Ectodermal cell (in vitro differentiated cells): ENCODE data around the gene WNT1.

Experiments used
- H3K27ac ChIP-seq: 2 replicates; pipeline ENCODE4 v1.7.0; 2013; ENCODE audit warnings: mild to moderate bottlenecking, low read depth, low read length; ENCODE audit not compliant: insufficient read depth, poor library complexity, severe bottlenecking
- H3K27me3 ChIP-seq: 2 replicates; pipeline ENCODE4 v1.7.0; 2013; ENCODE audit warnings: mild to moderate bottlenecking, low read length; ENCODE audit not compliant: insufficient read depth, control insufficient read depth, poor library complexity, severe bottlenecking
- H3K36me3 ChIP-seq: one replicate; pipeline ENCODE4 v1.7.0; 2013; ENCODE audit warnings: low read length; ENCODE audit not compliant: control insufficient read depth, insufficient read depth
- H3K4me1 ChIP-seq: one replicate; pipeline ENCODE4 v1.7.0; 2013; ENCODE audit warnings: low read length; ENCODE audit not compliant: control insufficient read depth, insufficient read depth
- H3K4me3 ChIP-seq: 2 replicates; pipeline ENCODE4 v1.7.0; 2013; ENCODE audit warnings: low read depth, low read length, control low read depth; ENCODE audit not compliant: insufficient read depth
- H3K9me3 ChIP-seq: 2 replicates; pipeline ENCODE4 v1.7.0; 2013; ENCODE audit warnings: mild to moderate bottlenecking, low read length, moderate library complexity; ENCODE audit not compliant: control insufficient read depth
- WGBS, 2 experiments: methylation state at CpG; one replicate each; pipeline ENCODE4 v1.1.7; 2013; ENCODE audit warnings: missing lambda C conversion rate in 2 of 2; 5-methylcytosine and 5-hydroxymethylcytosine counted together

The WNT1 gene

DNA sequence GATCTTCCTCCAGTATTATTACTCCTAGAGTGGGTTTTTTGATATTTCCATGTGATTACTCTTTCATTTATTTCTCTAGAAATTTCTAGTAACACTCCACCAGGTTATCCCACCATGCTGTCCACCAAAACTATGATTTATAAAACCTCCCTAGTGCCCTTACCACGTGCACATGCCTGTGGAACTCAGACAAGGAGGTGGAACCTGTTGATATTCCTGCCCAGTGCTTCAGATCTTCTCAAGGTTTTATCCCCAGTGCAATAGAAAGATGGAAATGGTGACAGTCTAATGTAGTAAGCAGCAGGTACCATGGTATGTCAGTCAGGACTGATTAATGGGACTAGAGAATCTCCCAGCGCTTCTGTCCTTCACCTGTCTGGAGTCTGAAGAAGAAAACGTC lies 17.3 kb upstream of the WNT1 start:
- WGBS, 2 experiments, result 83 to 90% methylated on average over 3 of the region's 3 CpGs
- no peak overlapping the region for H3K27ac ChIP-seq
- no peaks in the 10 kb centered on the region for H3K27me3 ChIP-seq
- no peaks in the 10 kb centered on the region for H3K9me3 ChIP-seq
- H3K36me3 ChIP-seq, result no peaks in the 10 kb centered on the region
- H3K4me1 ChIP-seq, result no peaks in the 10 kb centered on the region
- no peak overlapping the region for H3K4me3 ChIP-seq

GRCh38 chr12:48961331-48961730 lies 16.8 kb upstream of the WNT1 start:
- 51 to 55% methylated on average over 4 of the region's 4 CpGs for WGBS, 2 experiments
- H3K36me3 ChIP-seq, result no peaks in the 10 kb centered on the region

DNA sequence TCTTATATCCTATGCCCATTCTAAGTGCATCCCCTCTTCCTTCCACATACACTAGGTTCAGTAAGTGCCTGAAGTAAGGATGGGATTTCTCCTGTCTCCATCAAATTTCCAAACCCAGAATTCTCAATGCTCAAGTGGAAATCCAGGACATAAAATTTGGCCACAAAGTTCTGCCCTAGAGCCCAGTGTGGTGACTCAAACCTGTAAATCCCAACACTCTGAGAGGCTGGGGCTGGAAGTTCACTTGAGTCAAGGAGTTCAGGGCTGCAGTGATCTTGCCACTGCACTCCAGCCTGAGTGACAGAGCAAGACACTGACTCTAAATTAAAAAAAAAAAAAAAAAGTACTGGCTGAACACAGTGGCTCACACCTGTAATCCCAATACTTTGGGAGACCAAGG lies 16.3 kb upstream of the WNT1 start:
- Histone ChIP-seq H3K9me3 (no peaks in the 10 kb centered on the region), H3K27me3 (no peaks in the 10 kb centered on the region), H3K4me3 (no peak overlapping the region), H3K4me1 (no peaks in the 10 kb centered on the region), H3K36me3 (no peaks in the 10 kb centered on the region), H3K27ac (no peak overlapping the region)

More at GRCh38 chr12:48961331-48961730, 16.8 kb upstream of the WNT1 start:
- Histone ChIP-seq H3K27ac (no peak overlapping the region), H3K4me1 (no peaks in the 10 kb centered on the region), H3K9me3 (no peaks in the 10 kb centered on the region), H3K4me3 (no peak overlapping the region), H3K27me3 (no peaks in the 10 kb centered on the region)

GRCh38 chr12:48965298-48965838 lies 12.8 kb upstream of the WNT1 start:
- H3K4me3 ChIP-seq, result no peak overlapping the region
- H3K27ac ChIP-seq, result no peak overlapping the region
- H3K9me3 ChIP-seq, result no peaks in the 10 kb centered on the region
- no peaks in the 10 kb centered on the region for H3K36me3 ChIP-seq
- H3K4me1 ChIP-seq, result peaks cover 18% of the 10 kb centered on the region
- peaks cover 21% of the 10 kb centered on the region for H3K27me3 ChIP-seq

- Histone ChIP-seq H3K27me3 (peaks cover 30% of the 10 kb centered on the region), H3K27ac (no peak overlapping the region), H3K4me3 (no peak overlapping the region), H3K9me3 (no peaks in the 10 kb centered on the region), H3K4me1 (peaks cover 25% of the 10 kb centered on the region), H3K36me3 (no peaks in the 10 kb centered on the region)
- 86 to 87% methylated on average over 20 of the region's 20 CpGs for WGBS, 2 experiments
Observed at GRCh38 chr12:48966177-48966895, 11.8 kb upstream of the WNT1 start.

DNA sequence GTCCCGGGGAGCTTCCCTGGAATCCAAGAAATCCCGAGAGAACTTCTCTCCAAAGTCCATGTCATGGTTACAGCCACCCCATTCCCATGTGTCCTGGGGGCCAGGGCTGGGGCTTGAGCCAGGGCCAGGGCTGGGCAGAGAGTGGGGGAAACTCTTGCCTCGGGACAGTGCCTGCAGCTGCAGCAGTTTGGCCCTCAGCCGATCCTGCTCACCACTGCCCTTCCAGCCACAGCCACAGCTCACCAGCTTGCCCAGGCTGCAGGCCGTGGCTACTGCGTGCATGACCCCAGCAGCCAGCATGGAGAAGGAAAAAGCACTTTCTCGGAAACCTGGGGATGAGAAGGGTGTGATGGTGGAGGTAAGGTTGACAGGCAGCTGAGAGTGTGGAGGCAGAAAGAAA lies 10.1 kb upstream of the WNT1 start:
- H3K36me3 ChIP-seq, result no peaks in the 10 kb centered on the region
- H3K27me3 ChIP-seq, result peaks cover 47% of the 10 kb centered on the region
- H3K4me3 ChIP-seq, result no peak overlapping the region
- H3K27ac ChIP-seq, result no peak overlapping the region
- peaks cover 26% of the 10 kb centered on the region for H3K4me1 ChIP-seq
- no peaks in the 10 kb centered on the region for H3K9me3 ChIP-seq
- WGBS, 2 experiments, result 49 to 52% methylated on average over 7 of the region's 7 CpGs

GRCh38 chr12:48968467-48968866 lies 9.7 kb upstream of the WNT1 start:
- H3K36me3 ChIP-seq, result no peaks in the 10 kb centered on the region

GRCh38 chr12:48969160-48969771 lies 8.9 kb upstream of the WNT1 start:
- H3K4me3 ChIP-seq, result peak overlapping the region; percentile 48
- H3K9me3 ChIP-seq, result no peaks in the 10 kb centered on the region
- H3K27ac ChIP-seq, result no peak overlapping the region
- H3K36me3 ChIP-seq, result no peaks in the 10 kb centered on the region
- peaks cover 27% of the 10 kb centered on the region for H3K4me1 ChIP-seq
- peaks cover 60% of the 10 kb centered on the region for H3K27me3 ChIP-seq
- WGBS, 2 experiments, result 21 to 25% methylated on average over 8 of the region's 8 CpGs

More at GRCh38 chr12:48968467-48968866, 9.7 kb upstream of the WNT1 start:
- no peak overlapping the region for H3K27ac ChIP-seq
- H3K27me3 ChIP-seq, result peaks cover 52% of the 10 kb centered on the region
- H3K4me1 ChIP-seq, result peaks cover 26% of the 10 kb centered on the region
- no peak overlapping the region for H3K4me3 ChIP-seq
- no peaks in the 10 kb centered on the region for H3K9me3 ChIP-seq
- 17 to 18% methylated on average over 3 of the region's 3 CpGs for WGBS, 2 experiments

DNA sequence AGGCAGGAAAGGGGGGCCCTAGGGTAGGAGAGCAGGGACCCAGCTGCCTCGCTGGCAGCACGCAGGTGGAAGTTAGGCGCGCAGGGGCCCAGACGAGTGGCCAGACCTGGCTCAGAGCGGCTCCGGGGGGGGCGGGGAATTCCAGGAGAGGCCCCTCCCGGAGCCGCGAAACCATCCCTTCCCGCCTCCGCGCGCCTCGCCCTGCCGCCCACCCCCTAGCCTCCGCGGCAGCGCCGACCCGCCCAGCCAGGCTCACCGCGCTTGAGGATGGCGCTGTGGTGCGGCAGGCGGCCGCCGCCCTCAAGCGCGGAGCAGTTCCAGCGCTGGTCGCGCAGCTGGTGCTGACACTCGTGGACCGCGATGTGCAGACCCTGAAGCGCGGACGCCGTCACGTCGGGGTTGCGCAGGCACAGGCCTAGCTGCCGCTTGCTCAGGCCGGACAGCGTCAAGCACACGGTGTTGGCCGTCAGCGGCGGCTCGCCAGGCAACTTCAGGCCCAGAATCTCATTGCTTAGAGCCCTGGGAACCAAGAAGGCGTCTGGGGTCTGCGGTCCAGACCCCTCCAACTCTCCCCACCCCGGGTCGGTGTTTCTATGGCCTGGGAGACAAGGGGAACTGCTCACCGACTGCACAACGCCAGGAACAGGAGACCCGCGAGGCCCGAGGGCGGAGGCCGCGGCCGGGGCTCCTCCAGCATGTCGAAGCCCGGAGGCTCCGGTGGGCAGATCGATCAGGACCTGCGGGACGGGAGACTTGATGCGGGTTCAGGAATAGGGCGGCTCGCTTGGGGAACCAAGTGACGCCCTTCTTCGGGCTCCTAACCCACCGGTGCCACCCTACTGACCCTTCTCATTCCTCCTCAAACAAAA lies 8.1 kb upstream of the WNT1 start:
- 3% methylated on average over 77 of the region's 77 CpGs for WGBS, 2 experiments
- H3K4me1 ChIP-seq, result peaks cover 32% of the 10 kb centered on the region
- no peak overlapping the region for H3K27ac ChIP-seq
- H3K27me3 ChIP-seq, result peaks cover 68% of the 10 kb centered on the region
- H3K9me3 ChIP-seq, result no peaks in the 10 kb centered on the region
- no peaks in the 10 kb centered on the region for H3K36me3 ChIP-seq
- peak overlapping the region; percentile 48 for H3K4me3 ChIP-seq
